HG03045 (cell line): Measurements from ENCODE around the gene SLC25A53.

ENCODE experiments used
- ATAC-seq: cut with Tn5 transposase; IDR thresholded peaks from one replicate; pipeline ENCODE4 v1.9.1; 2021; ENCODE audit warnings: mild to moderate bottlenecking, moderate library complexity; ENCODE audit not compliant: unreplicated experiment

Gene SLC25A53

GRCh38 chrX:104156630-104157529, at the start of gene SLC25A53:
SLC25A53 (minus strand) TSS chrX:104157009; CDS start chrX:104105257, 51,752 bp downstream.
- ATAC-seq: peak; percentile 94

GRCh38 chrX:104205548-104205947, 48.7 kb upstream of the SLC25A53 start:
- no peak for ATAC-seq

- ATAC-seq: no peak
Observed at GRCh38 chrX:104195489-104196084, 38.8 kb upstream of the SLC25A53 start.

GRCh38 chrX:104195013-104195412, 38.2 kb upstream of the SLC25A53 start:
- no peak for ATAC-seq

GRCh38 chrX:104193485-104193884, 36.7 kb upstream of the SLC25A53 start:
- ATAC-seq: no peak

- ATAC-seq: no peak
Observed at GRCh38 chrX:104189837-104190236, 33.0 kb upstream of the SLC25A53 start.

GRCh38 chrX:104187931-104188330, 31.1 kb upstream of the SLC25A53 start:
- no peak for ATAC-seq

- ATAC-seq: no peak
Observed at GRCh38 chrX:104183685-104184084, 26.9 kb upstream of the SLC25A53 start.

- ATAC-seq: no peak
Observed at GRCh38 chrX:104173841-104174240, 17.0 kb upstream of the SLC25A53 start.

- ATAC-seq: no peak
Observed at GRCh38 chrX:104172788-104173187, 16.0 kb upstream of the SLC25A53 start.

- ATAC-seq: no peak
Observed at GRCh38 chrX:104172121-104172520, 15.3 kb upstream of the SLC25A53 start.

GRCh38 chrX:104168127-104168526, 11.3 kb upstream of the SLC25A53 start:
- no peak for ATAC-seq

- no peak for ATAC-seq
Observed at GRCh38 chrX:104166735-104167436, 10.1 kb upstream of the SLC25A53 start.

GRCh38 chrX:104165894-104166734, 9.3 kb upstream of the SLC25A53 start, which contains the start of gene FAM199X:
FAM199X (plus strand) TSS chrX:104166453; CDS start chrX:104166786, 333 bp downstream.
- peak; percentile 97 for ATAC-seq

GRCh38 chrX:104151037-104151436, 5.8 kb downstream of the SLC25A53 start:
- ATAC-seq: no peak

GRCh38 chrX:104141087-104141760, 15.6 kb downstream of the SLC25A53 start:
- ATAC-seq: no peak

GRCh38 chrX:104137496-104137895, 19.3 kb downstream of the SLC25A53 start:
- ATAC-seq: no peak

- ATAC-seq: no peak
Observed at GRCh38 chrX:104136241-104137019, 20.4 kb downstream of the SLC25A53 start.

- no peak for ATAC-seq
Observed at GRCh38 chrX:104135677-104136076, 21.1 kb downstream of the SLC25A53 start.
